Activated CD4-positive, alpha-beta T cell treated with anti-CD3 and anti-CD28 coated beads, Interleukin-2, Interleukin-6, amounts not matched to agents 100 ng/mL and 50 ng/mL, durations not matched to agents 16 hours and 8 hours (primary cell): ENCODE data around the gene FURIN.
"Not testable (repeated sequence)": the region's sequence is repeated elsewhere in the genome, so short reads cannot be mapped to it uniquely, and the experiment has no call there.

ENCODE experiments used
- DNase-seq: peaks from one replicate; pipeline ENCODE4 v3.0.0-alpha.2; 2020

Gene FURIN

GRCh38 chr15:90868261-90868689, at the start of gene FURIN:
Gene FURIN (plus strand): TSS chr15:90868588. CDS start chr15:90875741, 7,153 bp downstream.
- DNase-seq, result no peak

GRCh38 chr15:90819390-90819789, 49.0 kb upstream of the FURIN start:
- DNase-seq, result no peak

- DNase-seq, result peak; percentile 47
Measured at GRCh38 chr15:90819850-90820249, 48.5 kb upstream of the FURIN start.

GRCh38 chr15:90820481-90820880, 47.9 kb upstream of the FURIN start:
- DNase-seq, result no peak

- DNase-seq, result no peak
Measured at GRCh38 chr15:90822204-90822955, 46.0 kb upstream of the FURIN start.

GRCh38 chr15:90823455-90823974, 44.9 kb upstream of the FURIN start:
- no peak for DNase-seq

GRCh38 chr15:90825115-90825899, 43.1 kb upstream of the FURIN start:
- DNase-seq, result not testable (repeated sequence)

GRCh38 chr15:90826206-90826885, 42.0 kb upstream of the FURIN start:
- DNase-seq, result not testable (repeated sequence)

DNA sequence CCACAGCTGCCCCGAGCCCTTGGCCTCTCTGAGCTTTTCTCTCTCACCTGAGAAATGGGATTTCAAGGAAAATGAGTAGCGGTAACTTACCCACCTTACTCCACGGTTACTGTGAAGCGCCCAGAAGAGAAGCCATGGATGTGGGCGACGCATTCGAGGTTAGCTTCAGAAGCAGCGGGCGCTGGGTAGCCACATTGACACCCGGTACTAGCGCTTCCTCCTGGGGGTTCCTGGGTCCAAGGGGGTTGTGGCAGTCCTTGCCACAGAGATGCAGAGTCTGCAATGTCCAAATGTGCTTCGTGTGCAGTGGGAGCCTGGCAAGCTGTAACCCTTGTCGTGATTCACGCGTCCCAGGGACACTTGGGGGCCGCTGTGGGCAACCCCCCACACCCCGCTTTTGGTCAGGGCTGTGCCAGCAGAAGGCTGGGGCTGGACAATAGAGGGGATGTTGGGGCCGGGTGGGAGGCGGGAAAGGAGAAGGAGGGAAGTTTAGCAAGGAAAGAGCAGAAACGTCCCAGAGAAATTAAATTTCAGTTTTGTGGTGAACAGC, 41.4 kb upstream of the FURIN start:
- DNase-seq, result no peak

DNA sequence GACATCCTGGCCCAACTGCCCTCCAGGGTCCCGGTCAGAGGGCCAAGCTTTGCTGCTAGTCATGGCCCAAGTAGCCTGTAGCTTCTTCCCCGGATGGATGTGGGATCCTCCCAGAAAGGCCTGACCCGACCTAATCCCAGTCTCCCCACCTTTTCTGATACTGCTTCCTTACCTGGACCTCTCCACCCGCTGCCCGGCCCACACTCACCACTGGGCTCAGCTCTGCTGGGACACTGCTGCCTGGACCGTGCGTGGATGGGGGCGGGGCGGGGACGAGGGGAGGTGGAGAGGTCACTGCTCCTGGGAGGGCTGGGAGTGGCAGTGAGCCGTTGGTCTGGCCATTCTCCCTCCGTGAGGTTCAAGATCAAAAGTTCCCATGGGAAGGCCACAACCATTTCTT, 40.3 kb upstream of the FURIN start:
- DNase-seq, result no peak

DNA sequence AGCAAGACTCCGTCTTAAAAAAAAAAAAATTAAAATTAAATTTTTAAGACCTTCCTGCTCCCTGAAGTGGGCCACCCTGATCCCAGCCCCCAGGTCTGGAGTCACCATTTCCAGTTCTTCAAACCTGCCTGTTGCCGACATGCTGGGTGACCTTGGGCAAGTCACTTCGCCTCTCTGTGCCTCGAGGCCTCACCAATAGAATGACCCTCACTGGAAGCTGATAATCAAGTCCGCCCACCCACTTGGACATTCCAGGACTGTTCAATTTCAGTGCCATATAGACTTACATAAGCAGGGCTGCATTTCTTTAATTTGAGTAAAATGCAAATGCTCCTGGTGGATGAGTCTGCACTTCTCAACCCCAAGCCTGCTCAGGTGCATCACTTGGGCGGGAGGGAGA, 39.3 kb upstream of the FURIN start:
- DNase-seq, result no peak

- peak; percentile 93 for DNase-seq
Measured at GRCh38 chr15:90829942-90830440, 38.4 kb upstream of the FURIN start.

DNA sequence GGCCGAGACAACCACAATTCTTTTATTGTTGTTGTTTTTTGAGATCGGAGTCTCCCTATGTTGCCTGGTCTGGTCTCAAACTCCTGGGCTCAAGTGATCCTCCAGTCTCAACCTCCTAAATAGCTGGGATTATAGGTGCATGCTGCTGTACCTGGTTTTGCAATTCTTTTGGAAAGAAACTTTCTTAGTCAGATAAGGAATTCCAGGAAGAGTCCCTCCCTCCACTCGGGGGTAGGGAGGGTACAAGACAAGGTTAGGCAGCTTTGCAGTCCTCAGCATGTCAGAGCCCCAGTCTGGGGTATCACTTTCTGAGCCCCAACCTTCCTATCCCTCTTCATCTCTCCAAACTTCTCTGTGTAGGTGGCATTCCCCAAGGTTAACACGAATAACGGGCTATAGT, 33.8 kb upstream of the FURIN start:
- no peak for DNase-seq

DNA sequence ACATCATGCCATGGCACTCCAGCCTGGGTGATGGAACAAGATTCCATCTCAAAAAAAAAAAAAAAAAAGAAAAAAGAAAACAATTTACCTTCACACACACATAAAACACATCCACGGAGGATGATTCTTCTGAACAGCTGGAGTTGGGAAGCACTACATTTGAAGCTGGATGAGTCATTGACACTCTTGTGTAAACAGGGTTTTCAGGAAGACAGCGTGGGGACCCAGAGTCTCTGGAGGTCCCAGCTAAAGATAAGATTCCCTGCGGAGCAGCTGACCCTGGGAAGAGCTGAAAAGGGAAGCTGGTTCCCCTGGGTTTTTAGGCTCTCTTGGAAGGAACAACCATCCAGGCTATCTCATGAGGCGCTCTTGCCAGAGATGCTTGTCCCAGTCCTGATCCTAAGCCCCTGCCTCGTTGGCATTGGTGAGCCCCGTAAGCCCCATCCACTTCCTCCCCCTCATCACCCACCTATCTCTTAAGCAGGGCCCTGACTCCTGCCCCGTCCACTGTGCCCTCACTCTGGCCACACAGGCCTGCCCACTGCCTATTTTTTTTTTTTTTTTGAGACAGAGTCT, 32.0 kb upstream of the FURIN start:
- DNase-seq, result no peak

DNA sequence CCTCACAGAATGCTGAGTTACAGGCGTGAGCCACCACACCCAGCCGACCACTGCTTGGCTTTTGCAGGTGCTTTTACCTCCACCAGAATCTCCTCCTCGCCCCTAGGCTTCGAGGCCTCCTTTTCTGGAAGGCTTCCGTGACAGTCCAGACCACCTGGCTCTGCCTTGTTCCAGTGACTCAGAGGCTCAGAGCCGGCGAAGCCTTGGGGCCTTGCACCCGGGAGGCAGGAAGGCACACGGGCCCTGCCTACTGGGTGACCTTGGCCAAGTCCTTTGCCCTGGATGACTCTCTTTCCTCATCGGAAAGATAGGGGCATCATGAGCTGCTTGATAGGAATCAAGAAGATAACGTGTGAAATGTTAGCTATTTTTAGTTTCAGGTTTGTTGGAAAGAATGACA, 31.3 kb upstream of the FURIN start:
- DNase-seq, result peak; percentile 77

DNA sequence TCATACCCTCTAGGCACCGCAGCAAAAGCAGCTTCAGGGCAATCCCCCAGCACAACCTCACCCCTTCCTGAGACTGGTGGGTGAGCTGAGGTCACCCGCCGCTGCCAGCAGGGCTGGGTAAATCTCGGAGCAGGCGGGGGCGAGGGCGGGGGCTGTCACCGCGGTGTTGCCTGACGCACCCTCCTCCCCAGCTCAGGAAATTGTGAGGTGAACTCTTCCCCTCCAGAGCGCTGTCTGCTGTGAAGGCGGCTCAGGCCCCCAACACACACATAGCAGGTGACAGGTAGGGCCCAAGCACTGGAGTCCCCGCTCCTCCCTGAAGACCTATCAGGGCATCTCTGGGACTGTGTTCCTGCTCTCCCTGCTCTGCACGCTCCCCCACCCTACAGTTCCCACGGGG, 30.2 kb upstream of the FURIN start:
- peak; percentile 91 for DNase-seq

- no peak for DNase-seq
Measured at GRCh38 chr15:90838544-90838943, 29.8 kb upstream of the FURIN start.

DNA sequence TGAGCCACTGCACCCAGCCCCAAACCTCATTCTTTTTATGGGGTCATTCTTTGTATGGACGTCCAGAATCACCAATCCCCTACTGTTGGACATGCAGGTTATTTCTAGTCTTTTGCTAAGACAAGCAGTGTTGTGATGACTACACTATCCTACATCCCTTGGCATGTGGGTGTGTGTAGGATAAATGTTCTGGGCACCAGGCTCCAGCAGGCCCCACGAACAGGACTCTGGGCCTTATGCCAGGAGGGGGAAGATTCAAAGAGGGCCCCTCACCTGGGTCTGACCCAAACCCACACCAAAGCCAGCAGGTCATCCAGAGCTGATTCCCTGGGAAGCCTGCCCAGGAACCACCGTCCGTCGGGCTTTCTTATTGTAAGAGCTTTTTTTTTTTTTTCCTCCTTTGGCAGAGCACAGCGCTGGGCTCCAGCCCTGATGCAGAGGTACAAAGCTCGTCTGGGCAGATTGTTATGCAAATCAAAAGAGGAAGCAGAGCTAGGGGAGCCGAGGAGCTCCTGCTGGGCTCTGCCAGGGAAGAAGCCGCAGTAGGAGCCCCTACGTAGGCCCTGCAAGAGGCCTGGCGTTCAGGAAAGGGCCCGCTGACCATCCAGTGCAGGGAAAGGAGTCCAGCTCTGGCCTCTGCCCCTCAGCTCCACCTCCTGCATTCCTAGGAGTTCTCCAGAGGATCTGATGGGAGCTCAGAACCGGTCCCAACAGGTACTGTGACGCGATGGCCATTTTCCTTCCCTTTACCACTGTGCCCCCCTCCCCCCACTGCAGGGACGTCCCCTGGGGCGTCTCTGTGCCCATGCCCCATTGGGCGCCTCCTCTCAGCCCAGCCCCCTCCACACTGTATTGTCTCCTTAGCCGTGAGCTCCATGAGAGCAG, 29.0 kb upstream of the FURIN start:
- DNase-seq, result no peak

DNA sequence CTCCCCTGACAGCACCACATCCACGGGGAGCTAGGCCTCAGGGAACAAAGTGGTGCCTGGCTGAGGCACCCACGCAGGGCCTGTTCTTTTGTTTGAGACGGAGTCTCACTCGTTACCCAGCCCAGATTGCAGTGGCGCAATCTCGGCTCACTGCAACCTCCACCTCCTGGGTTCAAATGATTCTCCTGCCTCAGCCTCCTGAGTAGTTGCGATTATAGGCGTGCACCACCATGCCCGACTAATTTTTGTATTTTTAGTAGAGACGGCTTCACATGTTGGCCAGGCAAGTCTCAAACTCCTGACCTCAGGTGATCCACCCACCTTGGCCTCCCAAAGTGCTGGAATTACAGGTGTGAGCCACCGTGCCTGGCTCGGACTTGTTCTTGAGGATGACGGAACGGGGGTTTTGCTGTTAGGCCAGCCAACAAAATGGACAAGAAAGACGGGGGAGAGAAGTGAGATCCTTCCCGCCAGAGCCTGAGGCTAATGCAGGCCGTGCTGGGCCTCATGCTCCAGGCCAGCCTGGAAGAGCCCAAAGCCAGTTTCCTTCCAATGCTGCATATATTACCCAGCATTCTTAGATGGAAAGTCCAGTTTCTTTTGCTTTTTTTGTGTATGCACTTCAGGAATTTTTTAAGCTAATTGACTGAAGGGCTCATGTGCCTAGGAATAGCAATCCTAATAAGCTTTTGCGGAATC, 28.1 kb upstream of the FURIN start:
- no peak for DNase-seq

DNA sequence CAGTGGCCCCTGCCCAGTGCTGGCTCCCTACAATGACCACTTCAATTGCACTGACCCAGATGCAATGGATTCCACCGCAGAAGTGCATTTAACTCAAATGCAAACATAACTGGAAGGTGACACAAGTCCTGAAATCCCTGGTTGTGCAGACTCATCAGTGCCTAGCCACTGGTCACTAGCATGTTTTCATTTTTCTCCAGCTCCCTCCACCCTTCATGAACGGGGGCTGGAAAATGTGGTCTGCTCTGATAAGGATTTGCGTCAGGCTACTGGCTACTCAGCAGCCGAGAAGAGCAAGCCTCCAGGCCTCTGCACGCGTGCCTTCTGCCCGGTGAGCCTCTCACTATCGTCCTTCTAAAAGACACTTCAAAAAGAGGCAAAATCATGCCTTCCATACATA, 27.4 kb upstream of the FURIN start:
- no peak for DNase-seq

GRCh38 chr15:90844696-90845095, 23.7 kb upstream of the FURIN start:
- DNase-seq, result no peak
